ENCODE data around the gene HOXB9. TPM values are rescaled to one million over a fixed set of nuclear protein-coding genes. Genes with fewer than 3 reads are reported as not detected.

The HOXB9 gene
- total RNA-seq, 3 donors from 2014 or later (not counting 1 experiment from before 2014, with no cell fraction given): 0.12 to 1.0 (median 0.18) TPM

- H3K36me3 Mint-ChIP-seq: no peaks in the 10 kb centered on the region
- DNase-seq (no peak), ATAC-seq (no peak)
- peaks cover 81 to 87% of the 10 kb centered on the region in 2 donors for H3K27me3 Mint-ChIP-seq (ENCODE audit: low read depth in 2 of 2)
- peaks cover 45 to 49% of the 10 kb centered on the region in 2 donors for H3K4me1 Mint-ChIP-seq
- H3K9me3 Mint-ChIP-seq: no peaks in the 10 kb centered on the region
- H3K27me3 ChIP-seq (ENCODE audit: control insufficient read depth, insufficient read depth, low read length): peaks cover 72% of the 10 kb centered on the region
- intact Hi-C loops (cut with micrococcal nuclease): no loop called here
- no peaks in the 10 kb centered on the region for H3K9me3 ChIP-seq (ENCODE audit: control insufficient read depth, insufficient read depth, low read length)
- no peaks in the 10 kb centered on the region for H3K36me3 ChIP-seq (ENCODE audit: control insufficient read depth, insufficient read depth, low read length)
- H3K4me3 ChIP-seq (ENCODE audit: low read length): no peak overlapping the region
- H3K4me1 ChIP-seq (ENCODE audit: control insufficient read depth, insufficient read depth, low read length): peaks cover 49% of the 10 kb centered on the region
- H3K4me3 Mint-ChIP-seq: peak overlapping the region; percentile 42
- WGBS (ENCODE audit: insufficient coverage): 94% methylated on average over 20 of the region's 25 CpGs
- no peak overlapping the region for H3K27ac ChIP-seq (ENCODE audit: low read length)
- H3K27ac Mint-ChIP-seq: no peak overlapping the region
- TF ChIP-seq, protein P1, sequence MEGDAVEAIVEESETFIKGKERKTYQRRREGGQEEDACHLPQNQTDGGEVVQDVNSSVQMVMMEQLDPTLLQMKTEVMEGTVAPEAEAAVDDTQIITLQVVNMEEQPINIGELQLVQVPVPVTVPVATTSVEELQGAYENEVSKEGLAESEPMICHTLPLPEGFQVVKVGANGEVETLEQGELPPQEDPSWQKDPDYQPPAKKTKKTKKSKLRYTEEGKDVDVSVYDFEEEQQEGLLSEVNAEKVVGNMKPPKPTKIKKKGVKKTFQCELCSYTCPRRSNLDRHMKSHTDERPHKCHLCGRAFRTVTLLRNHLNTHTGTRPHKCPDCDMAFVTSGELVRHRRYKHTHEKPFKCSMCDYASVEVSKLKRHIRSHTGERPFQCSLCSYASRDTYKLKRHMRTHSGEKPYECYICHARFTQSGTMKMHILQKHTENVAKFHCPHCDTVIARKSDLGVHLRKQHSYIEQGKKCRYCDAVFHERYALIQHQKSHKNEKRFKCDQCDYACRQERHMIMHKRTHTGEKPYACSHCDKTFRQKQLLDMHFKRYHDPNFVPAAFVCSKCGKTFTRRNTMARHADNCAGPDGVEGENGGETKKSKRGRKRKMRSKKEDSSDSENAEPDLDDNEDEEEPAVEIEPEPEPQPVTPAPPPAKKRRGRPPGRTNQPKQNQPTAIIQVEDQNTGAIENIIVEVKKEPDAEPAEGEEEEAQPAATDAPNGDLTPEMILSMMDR (IDR thresholded peaks at IDR 0.05): no peak
These were observed 30.7 kb downstream of the HOXB9 start for GRCh38 chr17:48595278-48595999.

GRCh38 chr17:48594538-48595277, 31.4 kb downstream of the HOXB9 start:
- no peaks in the 10 kb centered on the region for H3K9me3 Mint-ChIP-seq
- H3K4me1 Mint-ChIP-seq: peaks cover 45 to 55% of the 10 kb centered on the region in 2 donors
- H3K27ac Mint-ChIP-seq: no peak overlapping the region
- WGBS (ENCODE audit: insufficient coverage): 87% methylated on average over 25 of the region's 25 CpGs
- ATAC-seq (no peak), DNase-seq (no peak)
- TF ChIP-seq, protein P1 (IDR thresholded peaks at IDR 0.05): no peak
- Histone ChIP-seq H3K36me3 (ENCODE audit: control insufficient read depth, insufficient read depth, low read length) (no peaks in the 10 kb centered on the region), H3K9me3 (ENCODE audit: control insufficient read depth, insufficient read depth, low read length) (no peaks in the 10 kb centered on the region), H3K4me1 (ENCODE audit: control insufficient read depth, insufficient read depth, low read length) (peaks cover 49% of the 10 kb centered on the region), H3K27ac (ENCODE audit: low read length) (no peak overlapping the region), H3K27me3 (ENCODE audit: control insufficient read depth, insufficient read depth, low read length) (peaks cover 71% of the 10 kb centered on the region), H3K4me3 (ENCODE audit: low read length) (no peak overlapping the region)
- intact Hi-C loops (cut with micrococcal nuclease): loop anchor here (5.0 kb wide), 1 partner anchor 332 kb away; no protein-coding TSS in a partner anchor
- no peaks in the 10 kb centered on the region for H3K36me3 Mint-ChIP-seq
- peak overlapping the region; percentile 42 for H3K4me3 Mint-ChIP-seq
- H3K27me3 Mint-ChIP-seq (ENCODE audit: low read depth in 2 of 2): peaks cover 81 to 86% of the 10 kb centered on the region in 2 donors

GRCh38 chr17:48593840-48594537, 32.2 kb downstream of the HOXB9 start:
- H3K4me3 ChIP-seq (ENCODE audit: low read length): no peak overlapping the region
- DNase-seq (peak; percentile 82 to 90), ATAC-seq (peak; percentile 74 to 81 (median 75))
- no peak overlapping the region for H3K27ac ChIP-seq (ENCODE audit: low read length)
- peaks cover 69% of the 10 kb centered on the region for H3K27me3 ChIP-seq (ENCODE audit: control insufficient read depth, insufficient read depth, low read length)
- TF ChIP-seq, protein P1 (IDR thresholded peaks at IDR 0.05): peak; percentile 87
- WGBS (ENCODE audit: insufficient coverage): 20% methylated on average over 36 of the region's 37 CpGs
- Mint-ChIP-seq H3K9me3 (no peaks in the 10 kb centered on the region), H3K27me3 (ENCODE audit: low read depth in 2 of 2) (peaks cover 79 to 87% of the 10 kb centered on the region in 2 donors), H3K36me3 (no peaks in the 10 kb centered on the region), H3K4me3 (peak overlapping the region; percentile 87), H3K4me1 (peaks cover 45 to 56% of the 10 kb centered on the region in 2 donors), H3K27ac (peak overlapping the region in 1 of 2 donors; percentile 48)
- H3K9me3 ChIP-seq (ENCODE audit: control insufficient read depth, insufficient read depth, low read length): no peaks in the 10 kb centered on the region
- intact Hi-C loops (cut with micrococcal nuclease): loop anchor here (1.0 to 5.0 kb wide), 2 partner anchors 258 to 332 kb away; no protein-coding TSS in a partner anchor
- no peaks in the 10 kb centered on the region for H3K36me3 ChIP-seq (ENCODE audit: control insufficient read depth, insufficient read depth, low read length)
- peaks cover 49% of the 10 kb centered on the region for H3K4me1 ChIP-seq (ENCODE audit: control insufficient read depth, insufficient read depth, low read length)

Data from natural killer cell (primary cell).